Stimulated activated CD8-positive, alpha-beta memory T cell treated with anti-CD3 and anti-CD28 coated beads, Interleukin-15, amount 100 ng/mL, for 1 hour (primary cell): ENCODE data around the gene EGR1.

ENCODE experiments used
- DNase-seq: peaks from one replicate; pipeline ENCODE4 v3.0.0-alpha.2; 2020; ENCODE audit warnings: low read depth

EGR1 gene

GRCh38 chr5:138465261-138466124 is at the start of gene EGR1:
Gene EGR1, plus strand, starts transcription at chr5:138465479. Its CDS starts 283 bp downstream, at chr5:138465762.
- DNase-seq = peak; percentile 88

- no peak for DNase-seq
Measured at GRCh38 chr5:138418444-138418843, 46.8 kb upstream of the EGR1 start.

GRCh38 chr5:138425079-138425478 is 40.2 kb upstream of the EGR1 start:
- DNase-seq = no peak

- DNase-seq = no peak
Measured at GRCh38 chr5:138435943-138436342, 29.3 kb upstream of the EGR1 start.

- DNase-seq = no peak
Measured at GRCh38 chr5:138438003-138438723, 27.1 kb upstream of the EGR1 start.

- DNase-seq = no peak
Measured at GRCh38 chr5:138438724-138439476, 26.4 kb upstream of the EGR1 start, which contains the start of gene REEP2. Gene REEP2, plus strand, starts transcription at chr5:138439057. Its CDS starts 152 bp downstream, at chr5:138439209.

- DNase-seq = no peak
Measured at GRCh38 chr5:138439477-138440158, 25.7 kb upstream of the EGR1 start.

- DNase-seq = no peak
Measured at GRCh38 chr5:138440159-138441073, 24.9 kb upstream of the EGR1 start.

GRCh38 chr5:138441221-138441620 is 24.1 kb upstream of the EGR1 start:
- DNase-seq = no peak

- DNase-seq = no peak
Measured at GRCh38 chr5:138444078-138444773, 21.1 kb upstream of the EGR1 start.

GRCh38 chr5:138444774-138445546 is 20.3 kb upstream of the EGR1 start:
- DNase-seq = no peak

GRCh38 chr5:138445547-138446271 is 19.6 kb upstream of the EGR1 start:
- DNase-seq = no peak

- no peak for DNase-seq
Measured at GRCh38 chr5:138448070-138448469, 17.2 kb upstream of the EGR1 start.

- no peak for DNase-seq
Measured at GRCh38 chr5:138448481-138449398, 16.5 kb upstream of the EGR1 start.

GRCh38 chr5:138449501-138450239 is 15.6 kb upstream of the EGR1 start:
- peak; percentile 68 for DNase-seq

GRCh38 chr5:138450971-138451370 is 14.3 kb upstream of the EGR1 start:
- no peak for DNase-seq

GRCh38 chr5:138452720-138453119 is 12.6 kb upstream of the EGR1 start:
- no peak for DNase-seq
